GM12864 (cell line): ENCODE data around the gene ERC1.
"Not testable (repeated sequence)": the region's sequence is repeated elsewhere in the genome, so short reads cannot be mapped to it uniquely, and the experiment has no call there.

Source experiments
- DNase-seq: peaks from one replicate; pipeline ENCODE4 v3.0.0-alpha.2; 2011; ENCODE audit warnings: low read depth
- H3K4me3 ChIP-seq: 2 replicates; pipeline ENCODE4 v1.5.1; 2011; ENCODE audit warnings: mild to moderate bottlenecking, low read depth, low read length, control low read depth
- CTCF ChIP-seq: IDR thresholded peaks from 2 replicates; pipeline ENCODE4 v1.5.1; 2011; ENCODE audit warnings: low read depth, mild to moderate bottlenecking, moderate library complexity, low read length, control low read depth, inconsistent platforms; ENCODE audit errors: missing control alignments

The ERC1 gene

DNA sequence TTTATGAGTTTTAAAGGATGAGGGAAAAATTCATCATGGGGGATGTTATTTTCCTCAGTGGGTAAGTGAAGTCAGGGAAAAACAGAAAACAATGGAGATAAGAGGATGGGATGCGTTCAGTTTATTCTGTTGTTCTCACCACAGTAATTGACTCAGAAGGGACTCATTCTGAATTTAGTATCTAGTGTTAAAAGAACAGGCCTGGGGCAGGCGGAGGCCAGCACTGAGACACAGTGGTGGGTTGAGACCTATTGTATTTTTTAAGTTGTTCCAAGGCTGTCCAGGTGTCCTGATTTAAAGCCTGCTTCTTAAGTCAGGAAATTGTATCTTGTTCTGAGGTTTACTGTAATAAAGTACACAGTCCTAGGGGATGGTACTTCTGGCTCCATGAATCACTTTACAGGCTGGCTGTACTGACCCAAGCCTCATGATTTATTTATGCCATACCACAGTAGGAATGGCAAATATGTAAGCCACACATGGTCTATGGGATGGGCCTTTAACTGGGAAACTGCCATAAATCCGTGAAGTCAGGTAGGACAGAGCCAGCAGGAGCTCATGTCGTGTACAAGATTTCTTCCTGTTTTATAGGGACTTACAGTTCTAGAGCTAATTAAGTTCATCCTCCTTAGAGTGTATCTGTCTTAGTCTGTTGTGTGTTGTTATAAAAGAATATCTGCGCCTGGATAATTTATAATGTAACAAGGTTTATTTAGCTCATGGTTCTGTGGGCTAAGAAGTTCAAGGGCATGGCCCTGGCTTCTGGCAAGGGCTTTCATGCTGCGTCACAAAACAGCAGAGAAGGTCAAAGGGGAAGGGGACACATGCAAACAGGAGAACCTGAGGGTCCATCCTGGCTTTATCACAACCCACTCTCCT is 359.3 kb downstream of the ERC1 start:
- DNase-seq: no peak
- H3K4me3 ChIP-seq: no peak overlapping the region
- no peak for TF ChIP-seq CTCF

GRCh38 chr12:1350934-1351240 is 359.9 kb downstream of the ERC1 start:
- no peak for TF ChIP-seq CTCF
- no peak for DNase-seq
- H3K4me3 ChIP-seq: no peak overlapping the region

GRCh38 chr12:1351926-1352325 is 360.9 kb downstream of the ERC1 start:
- TF ChIP-seq CTCF: no peak
- DNase-seq: no peak
- H3K4me3 ChIP-seq: no peak overlapping the region

- no peak for DNase-seq
- no peak overlapping the region for H3K4me3 ChIP-seq
- TF ChIP-seq CTCF: no peak
These were observed 362.4 kb downstream of the ERC1 start for GRCh38 chr12:1353451-1353850.

GRCh38 chr12:1355396-1355795 is 364.4 kb downstream of the ERC1 start:
- no peak overlapping the region for H3K4me3 ChIP-seq
- TF ChIP-seq CTCF: no peak
- no peak for DNase-seq

GRCh38 chr12:1355871-1356270 is 364.8 kb downstream of the ERC1 start:
- not testable (repeated sequence) for H3K4me3 ChIP-seq, DNase-seq

DNA sequence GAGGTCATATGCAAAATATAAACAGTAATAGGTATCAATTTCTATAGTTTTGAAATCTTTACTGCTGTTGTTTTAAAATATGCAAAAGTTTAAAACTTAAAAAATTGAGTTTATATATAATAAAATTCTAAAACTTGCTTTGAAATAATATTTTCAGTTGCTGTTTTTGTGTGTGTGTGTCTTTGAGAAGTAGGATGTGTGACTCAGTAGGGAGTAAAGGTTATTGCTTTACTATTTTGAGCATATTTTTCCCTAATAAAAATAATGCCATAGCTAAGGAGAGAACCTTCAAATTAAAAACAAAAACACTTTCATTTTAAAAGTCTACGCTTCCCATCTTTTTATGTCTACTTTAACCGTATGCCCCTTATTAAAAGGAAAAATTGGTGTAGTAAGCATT is 365.3 kb downstream of the ERC1 start:
- no peak overlapping the region for H3K4me3 ChIP-seq
- no peak for DNase-seq
- TF ChIP-seq CTCF: no peak
